GM12874 (cell line): ENCODE results near the gene CPXM1.

Experiments
- TF ChIP-seq, protein P1 (sequence below): IDR thresholded peaks from 2 replicates; pipeline ENCODE4 v1.5.1; 2011; ENCODE audit warnings: low read depth, mild to moderate bottlenecking, control low read depth, low read length, moderate library complexity; ENCODE audit not compliant: insufficient read depth

CPXM1 gene

DNA sequence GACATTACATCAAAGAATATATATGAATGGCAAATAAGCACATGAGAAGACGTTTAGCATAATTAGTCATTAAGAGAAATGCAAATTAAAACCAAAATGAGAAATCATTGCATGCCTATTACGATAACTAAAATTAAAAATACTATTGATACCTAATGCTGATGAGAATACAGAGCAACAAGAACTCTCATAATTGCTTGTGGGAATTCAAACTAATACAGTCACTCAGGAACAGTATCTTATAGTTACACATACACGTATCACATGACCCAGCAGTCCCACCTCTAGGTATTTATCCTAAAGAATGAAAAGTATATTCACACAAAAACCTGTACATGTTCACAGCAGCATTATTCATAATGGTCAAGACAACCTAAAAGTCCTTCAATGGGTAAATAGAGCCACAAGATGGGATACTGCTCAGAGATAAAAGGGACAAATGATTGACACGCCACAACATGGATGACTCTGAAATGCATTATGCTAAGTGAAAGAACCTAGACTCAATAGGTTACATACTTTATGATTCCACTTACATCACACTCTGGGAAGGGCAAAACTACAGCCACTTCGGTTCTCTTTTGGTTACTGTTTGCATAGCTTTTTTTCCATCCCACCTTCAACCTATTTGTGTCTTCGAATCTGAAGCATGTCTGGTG lies 16.4 kb downstream of the CPXM1 start:
- TF ChIP-seq, protein P1, sequence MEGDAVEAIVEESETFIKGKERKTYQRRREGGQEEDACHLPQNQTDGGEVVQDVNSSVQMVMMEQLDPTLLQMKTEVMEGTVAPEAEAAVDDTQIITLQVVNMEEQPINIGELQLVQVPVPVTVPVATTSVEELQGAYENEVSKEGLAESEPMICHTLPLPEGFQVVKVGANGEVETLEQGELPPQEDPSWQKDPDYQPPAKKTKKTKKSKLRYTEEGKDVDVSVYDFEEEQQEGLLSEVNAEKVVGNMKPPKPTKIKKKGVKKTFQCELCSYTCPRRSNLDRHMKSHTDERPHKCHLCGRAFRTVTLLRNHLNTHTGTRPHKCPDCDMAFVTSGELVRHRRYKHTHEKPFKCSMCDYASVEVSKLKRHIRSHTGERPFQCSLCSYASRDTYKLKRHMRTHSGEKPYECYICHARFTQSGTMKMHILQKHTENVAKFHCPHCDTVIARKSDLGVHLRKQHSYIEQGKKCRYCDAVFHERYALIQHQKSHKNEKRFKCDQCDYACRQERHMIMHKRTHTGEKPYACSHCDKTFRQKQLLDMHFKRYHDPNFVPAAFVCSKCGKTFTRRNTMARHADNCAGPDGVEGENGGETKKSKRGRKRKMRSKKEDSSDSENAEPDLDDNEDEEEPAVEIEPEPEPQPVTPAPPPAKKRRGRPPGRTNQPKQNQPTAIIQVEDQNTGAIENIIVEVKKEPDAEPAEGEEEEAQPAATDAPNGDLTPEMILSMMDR: no peak

- TF ChIP-seq, protein P1: no peak
Observed at GRCh38 chr20:2780948-2781347, 19.5 kb downstream of the CPXM1 start.

GRCh38 chr20:2778602-2779321 lies 21.7 kb downstream of the CPXM1 start:
- TF ChIP-seq, protein P1: no peak

DNA sequence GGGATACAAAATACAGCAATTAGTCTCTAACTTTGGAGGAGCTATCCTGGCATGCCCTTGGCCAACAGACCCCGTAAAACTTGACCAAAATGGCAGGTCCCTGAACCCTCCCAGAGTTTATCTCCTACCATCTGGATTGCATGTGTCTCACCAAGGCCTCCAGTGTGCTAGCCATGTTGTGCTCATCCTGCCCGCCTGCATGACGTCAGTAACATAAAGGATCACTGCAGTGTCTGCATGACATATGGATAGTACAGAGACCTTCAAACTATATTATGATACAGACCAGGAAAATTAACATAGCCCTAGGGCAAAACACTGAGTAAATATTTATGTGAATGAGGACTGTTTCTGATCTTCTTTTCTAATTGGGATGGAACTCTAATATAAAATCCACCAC lies 25.3 kb downstream of the CPXM1 start:
- TF ChIP-seq, protein P1: no peak

DNA sequence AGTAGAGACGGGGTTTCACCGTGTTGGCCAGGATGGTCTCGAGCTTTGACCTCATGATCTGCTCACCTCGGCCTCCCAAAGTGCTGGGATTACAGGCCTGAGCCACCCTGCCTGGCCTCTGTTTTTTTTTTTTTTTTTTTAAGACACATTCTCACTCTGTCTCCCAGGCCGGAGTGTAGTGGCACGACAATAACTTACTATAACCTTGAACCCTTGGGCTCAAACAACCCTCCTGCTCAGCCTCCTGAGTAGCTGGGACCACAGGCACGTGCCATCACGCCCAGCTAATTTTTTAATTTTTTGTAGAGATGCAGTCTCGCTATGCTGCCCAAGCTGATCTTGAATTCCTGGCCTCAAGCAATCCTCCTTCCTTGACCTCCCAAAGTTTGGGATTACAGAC lies 26.6 kb downstream of the CPXM1 start:
- TF ChIP-seq, protein P1: no peak

- TF ChIP-seq, protein P1: no peak
Observed at GRCh38 chr20:2771631-2772080, 28.8 kb downstream of the CPXM1 start.

GRCh38 chr20:2768632-2769015 lies 31.8 kb downstream of the CPXM1 start:
- TF ChIP-seq, protein P1: no peak
